Activated CD8-positive, alpha-beta memory T cell treated with anti-CD3 and anti-CD28 coated beads, Interleukin-2, amount 10 ng/mL, durations not matched to agents 7 days and 5 days (primary cell): Measurements from ENCODE around the gene ARHGEF1. TPM values are rescaled to one million over a fixed set of nuclear protein-coding genes. Genes with fewer than 3 reads are reported as not detected.

Experiments
- ATAC-seq: fragments of 150-1000 bp; cut with Tn5 transposase; one replicate; pipeline ENCODE4 v1.10.0; 2021; ENCODE audit warnings: moderate library complexity
- CTCF ChIA-PET: fragments of 350-600 bp; sonication (Branson Sonifier 250); formaldehyde crosslinking; loops from one replicate; lab custom pipeline; 2021; ENCODE audit warnings: antibody characterized with exemption; lab: Charles Lee
- DNase-seq: peaks from one replicate; pipeline ENCODE4 v3.0.0-alpha.2; 2020
- H3K27ac Mint-ChIP-seq: one replicate; pipeline ENCODE4 v1.8.0; 2021; ENCODE audit warnings: mild to moderate bottlenecking, mixed read lengths
- H3K27me3 Mint-ChIP-seq: one replicate; pipeline ENCODE4 v1.8.0; 2021; ENCODE audit warnings: mixed read lengths
- H3K36me3 Mint-ChIP-seq: one replicate; pipeline ENCODE4 v1.8.0; 2021; ENCODE audit warnings: mild to moderate bottlenecking, mixed read lengths
- H3K4me1 Mint-ChIP-seq: one replicate; pipeline ENCODE4 v1.8.0; 2021; ENCODE audit warnings: mixed read lengths
- H3K4me3 Mint-ChIP-seq: one replicate; pipeline ENCODE4 v1.8.0; 2021; ENCODE audit warnings: mild to moderate bottlenecking, moderate library complexity, mixed read lengths
- H3K9me3 Mint-ChIP-seq: one replicate; pipeline ENCODE4 v1.8.0; 2022; ENCODE audit warnings: low read depth, mixed read lengths
- total RNA-seq, 2 experiments: library from RNA; stranded (reverse); gene quantifications; one replicate each; pipeline ENCODE4 v1.2.3, GENCODE V29; 2021

The ARHGEF1 gene
- total RNA-seq, 2 experiments from 2014 or later, result 545 to 682 TPM

DNA sequence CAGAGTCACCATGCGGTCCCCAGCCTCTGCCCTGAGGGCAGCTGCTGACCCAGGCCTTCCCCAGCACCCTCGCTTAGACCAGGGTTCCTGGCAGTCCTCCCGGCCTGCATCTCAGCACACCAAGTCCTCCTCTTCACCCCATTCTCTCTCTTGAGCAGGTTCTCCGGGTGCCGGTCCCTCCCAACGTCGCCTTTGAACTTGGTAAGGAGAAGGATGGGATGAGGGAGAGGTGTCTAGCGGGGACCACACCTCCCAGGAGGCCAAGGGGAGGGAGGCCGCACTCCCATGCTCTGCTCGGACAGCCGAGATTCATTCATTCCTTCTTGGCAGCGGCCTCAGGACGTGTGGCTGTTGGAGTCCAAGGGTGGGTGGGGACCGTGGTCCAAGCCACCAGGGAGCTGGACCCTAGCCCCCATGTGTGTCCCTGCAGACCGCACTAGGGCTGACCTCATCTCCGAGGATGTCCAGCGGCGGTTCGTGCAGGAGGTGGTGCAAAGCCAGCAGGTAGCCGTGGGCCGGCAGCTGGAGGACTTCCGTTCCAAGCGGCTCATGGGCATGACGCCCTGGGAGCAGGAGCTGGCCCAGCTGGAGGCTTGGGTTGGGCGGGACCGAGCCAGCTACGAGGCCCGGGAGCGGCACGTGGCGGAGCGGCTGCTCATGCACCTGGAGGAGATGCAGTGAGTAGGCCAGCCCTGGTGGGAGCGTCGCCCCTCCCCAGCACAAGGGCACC lies 9.4 kb downstream of the ARHGEF1 start:
- Mint-ChIP-seq H3K4me1 (peaks cover 64% of the 10 kb centered on the region), H3K36me3 (peaks cover 51% of the 10 kb centered on the region), H3K27ac (no peak overlapping the region), H3K27me3 (no peaks in the 10 kb centered on the region), H3K9me3 (no peaks in the 10 kb centered on the region), H3K4me3 (no peak overlapping the region)
- no peak for ATAC-seq
- CTCF ChIA-PET, result interaction anchor here (1.1 to 12.1 kb wide), 4 partner anchors 10 to 52 kb away, joined by 4 to 260 read pairs (median 46); partner anchors contain the start of genes CD79A and ERFL
- no peak for DNase-seq

DNA sequence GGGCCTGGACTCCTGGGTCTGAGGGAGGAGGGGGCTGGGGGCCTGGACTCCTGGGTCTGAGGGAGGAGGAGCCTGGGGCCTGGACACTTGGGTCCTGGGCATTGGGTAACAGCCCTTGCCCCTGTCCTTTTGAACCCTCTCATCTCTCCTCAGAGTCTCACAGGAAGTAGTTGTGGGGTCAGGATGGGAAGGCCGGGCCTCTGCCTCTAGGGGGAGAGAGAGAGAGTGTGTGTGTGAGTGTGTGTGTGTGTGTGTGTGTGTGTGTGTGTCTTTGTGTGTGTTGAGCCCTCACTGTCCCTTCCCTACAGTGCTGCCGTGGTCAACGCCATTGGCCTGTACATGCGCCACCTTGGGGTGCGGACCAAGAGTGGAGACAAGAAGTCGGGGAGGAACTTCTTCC lies 10.9 kb downstream of the ARHGEF1 start:
- no peak for DNase-seq
- ATAC-seq, result peak; percentile 40
- Mint-ChIP-seq H3K36me3 (peaks cover 55% of the 10 kb centered on the region), H3K4me1 (peaks cover 57% of the 10 kb centered on the region), H3K4me3 (no peak overlapping the region), H3K27ac (peak overlapping the region; percentile 14), H3K27me3 (no peaks in the 10 kb centered on the region), H3K9me3 (no peaks in the 10 kb centered on the region)
- CTCF ChIA-PET, result interaction anchor here (1.0 kb wide), 1 partner anchor 34 kb away, joined by 3 read pairs; the partner anchor contains the start of gene RPS19

DNA sequence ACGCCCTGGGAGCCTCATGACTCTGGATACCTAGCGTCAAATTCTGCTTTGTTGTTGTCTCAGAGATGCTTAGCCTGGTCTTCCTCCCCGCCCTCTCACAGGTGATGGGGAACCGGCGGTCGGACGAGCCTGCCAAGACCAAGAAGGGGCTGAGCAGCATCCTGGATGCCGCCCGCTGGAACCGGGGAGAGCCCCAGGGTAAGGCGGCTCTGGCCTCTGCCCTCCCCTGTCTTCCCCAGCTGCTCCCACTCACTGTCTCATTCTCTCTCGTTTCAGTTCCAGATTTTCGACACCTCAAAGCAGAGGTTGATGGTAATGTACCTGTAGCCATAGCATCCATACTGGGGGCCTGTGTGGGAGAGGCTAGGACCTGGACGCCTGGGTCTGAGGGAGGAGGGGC lies 11.4 kb downstream of the ARHGEF1 start:
- no peak overlapping the region for H3K27ac Mint-ChIP-seq
- peaks cover 57% of the 10 kb centered on the region for H3K4me1 Mint-ChIP-seq
- H3K4me3 Mint-ChIP-seq, result no peak overlapping the region
- H3K27me3 Mint-ChIP-seq, result no peaks in the 10 kb centered on the region
- no peaks in the 10 kb centered on the region for H3K9me3 Mint-ChIP-seq
- CTCF ChIA-PET, result interaction anchor here (1.0 to 1.5 kb wide), 2 partner anchors 34 to 51 kb away, joined by 3 to 4 read pairs; partner anchors contain the start of gene RPS19
- H3K36me3 Mint-ChIP-seq, result peaks cover 54% of the 10 kb centered on the region
- DNase-seq (no peak), ATAC-seq (no peak)

DNA sequence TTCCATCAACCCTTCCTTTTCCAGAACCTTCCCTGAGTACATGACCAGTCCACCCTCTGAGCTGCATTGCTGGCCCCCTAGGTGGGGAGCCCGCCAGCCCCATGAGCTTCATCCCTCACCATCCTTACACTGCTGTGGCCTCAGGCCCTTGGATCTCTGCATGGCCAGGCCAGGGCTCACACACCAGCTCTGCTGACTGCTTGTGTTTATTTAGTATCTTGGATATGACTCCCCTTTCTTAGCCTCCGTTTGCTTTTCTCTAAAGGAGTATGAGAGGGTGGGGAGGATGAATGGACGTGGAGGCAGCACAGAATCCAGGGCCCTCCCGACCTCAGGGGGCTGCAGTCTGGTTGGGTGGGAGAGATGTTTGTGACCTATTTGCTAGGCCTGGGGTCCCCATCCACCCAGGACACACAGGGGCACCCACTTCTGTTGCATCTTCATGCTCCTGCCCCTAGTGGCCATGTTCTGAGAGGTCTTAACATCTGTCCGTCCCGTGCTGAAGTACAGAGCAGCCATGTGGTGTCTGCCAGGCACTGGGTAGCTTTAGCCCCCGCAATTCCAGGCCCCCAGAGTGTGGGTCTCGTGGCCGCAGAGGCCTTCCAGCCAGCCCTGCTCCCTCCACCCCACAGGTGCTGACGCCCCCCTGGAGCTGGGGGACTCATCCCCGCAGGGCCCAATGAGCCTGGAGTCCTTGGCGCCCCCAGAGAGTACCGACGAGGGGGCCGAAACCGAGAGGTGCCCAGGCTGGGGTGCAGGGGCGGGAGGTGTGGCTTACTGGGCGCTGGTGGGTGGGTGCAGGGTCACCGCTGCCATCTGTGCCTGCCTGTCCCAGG lies 13.0 kb downstream of the ARHGEF1 start:
- DNase-seq (no peak), ATAC-seq (peak; percentile 50)
- Mint-ChIP-seq H3K4me3 (no peak overlapping the region), H3K27ac (peak overlapping the region; percentile 51), H3K4me1 (peaks cover 44% of the 10 kb centered on the region), H3K27me3 (no peaks in the 10 kb centered on the region), H3K9me3 (no peaks in the 10 kb centered on the region), H3K36me3 (peaks cover 54% of the 10 kb centered on the region)
- CTCF ChIA-PET, result interaction anchor here (1.2 to 1.6 kb wide), 4 partner anchors 9 to 50 kb away, joined by 4 to 5 read pairs (median 4); no protein-coding TSS in a partner anchor

DNA sequence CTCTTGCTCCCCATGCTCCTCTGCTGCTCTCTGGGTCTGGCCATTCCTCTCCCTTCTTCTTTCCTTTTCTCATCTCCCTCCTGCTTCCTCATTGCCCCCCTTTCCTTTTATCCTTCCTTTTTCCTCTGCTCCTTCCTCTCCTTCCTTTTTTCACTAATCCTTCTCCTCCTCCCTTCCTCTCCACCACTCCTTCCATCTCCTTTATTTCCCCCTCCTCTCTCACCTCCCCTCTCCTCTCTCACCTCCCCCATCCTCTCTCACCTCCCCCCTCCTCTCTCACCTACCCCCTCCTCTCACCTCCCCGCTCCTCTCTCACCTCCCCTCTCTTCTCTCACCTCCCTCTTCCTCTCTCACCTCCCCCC lies 13.6 kb downstream of the ARHGEF1 start:
- no peak overlapping the region for H3K4me3 Mint-ChIP-seq
- no peak for DNase-seq
- no peaks in the 10 kb centered on the region for H3K9me3 Mint-ChIP-seq
- no peak for ATAC-seq
- peaks cover 52% of the 10 kb centered on the region for H3K36me3 Mint-ChIP-seq
- H3K27me3 Mint-ChIP-seq, result no peaks in the 10 kb centered on the region
- CTCF ChIA-PET, result interaction anchor here (1.2 to 1.6 kb wide), 3 partner anchors 9 to 40 kb away, joined by 4 to 5 read pairs (median 4); no protein-coding TSS in a partner anchor
- peak overlapping the region; percentile 28 for H3K27ac Mint-ChIP-seq
- H3K4me1 Mint-ChIP-seq, result peaks cover 39% of the 10 kb centered on the region

DNA sequence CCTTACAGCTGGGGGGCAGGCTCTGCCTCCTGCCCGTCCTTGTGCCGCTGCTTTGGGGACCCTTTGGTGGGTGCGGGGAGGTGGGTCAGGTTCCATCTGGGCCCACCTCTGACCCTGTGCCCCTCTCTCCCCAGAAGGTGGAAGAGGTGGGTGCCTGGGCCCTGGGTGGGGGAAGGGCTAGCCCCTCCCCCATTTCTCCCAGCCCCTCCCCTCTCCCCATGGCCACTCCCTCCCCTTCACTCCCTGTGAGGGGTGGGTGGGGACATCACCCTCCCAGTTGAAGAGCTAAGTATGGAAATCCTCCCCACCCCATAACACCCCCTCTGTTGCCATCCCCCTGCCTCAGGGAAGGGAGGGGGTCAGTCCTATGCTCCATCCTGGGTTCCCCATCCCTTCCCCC lies 14.2 kb downstream of the ARHGEF1 start:
- CTCF ChIA-PET, result no interaction called here
- Mint-ChIP-seq H3K4me3 (no peak overlapping the region), H3K4me1 (peaks cover 36% of the 10 kb centered on the region), H3K9me3 (no peaks in the 10 kb centered on the region), H3K36me3 (peaks cover 55% of the 10 kb centered on the region), H3K27ac (no peak overlapping the region), H3K27me3 (no peaks in the 10 kb centered on the region)
- DNase-seq (no peak), ATAC-seq (no peak)

DNA sequence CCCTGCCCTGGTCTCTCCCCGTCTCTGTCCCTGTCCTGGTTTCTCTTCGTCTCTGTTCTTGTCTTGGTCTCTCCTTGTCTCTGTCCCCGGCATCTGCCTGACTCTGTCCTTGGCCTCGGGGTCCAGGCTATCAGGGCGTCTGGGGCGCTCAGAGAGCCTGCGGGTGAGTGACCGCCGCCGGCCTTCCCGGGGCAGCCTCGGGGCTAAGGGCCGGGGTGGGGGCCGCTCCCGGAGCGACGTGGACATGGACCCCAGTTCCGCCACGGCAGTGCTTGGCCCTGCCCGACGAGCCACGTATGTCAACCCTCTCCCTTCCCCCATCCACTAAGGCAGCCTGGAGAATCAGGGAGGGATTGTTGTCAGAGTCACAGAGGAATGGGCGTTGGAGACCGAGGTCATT lies 14.8 kb downstream of the ARHGEF1 start:
- Mint-ChIP-seq H3K9me3 (no peaks in the 10 kb centered on the region), H3K36me3 (peaks cover 59% of the 10 kb centered on the region), H3K27ac (peak overlapping the region; percentile 17), H3K4me3 (no peak overlapping the region), H3K4me1 (peaks cover 30% of the 10 kb centered on the region), H3K27me3 (no peaks in the 10 kb centered on the region)
- CTCF ChIA-PET, result no interaction called here
- no peak for ATAC-seq
- no peak for DNase-seq

DNA sequence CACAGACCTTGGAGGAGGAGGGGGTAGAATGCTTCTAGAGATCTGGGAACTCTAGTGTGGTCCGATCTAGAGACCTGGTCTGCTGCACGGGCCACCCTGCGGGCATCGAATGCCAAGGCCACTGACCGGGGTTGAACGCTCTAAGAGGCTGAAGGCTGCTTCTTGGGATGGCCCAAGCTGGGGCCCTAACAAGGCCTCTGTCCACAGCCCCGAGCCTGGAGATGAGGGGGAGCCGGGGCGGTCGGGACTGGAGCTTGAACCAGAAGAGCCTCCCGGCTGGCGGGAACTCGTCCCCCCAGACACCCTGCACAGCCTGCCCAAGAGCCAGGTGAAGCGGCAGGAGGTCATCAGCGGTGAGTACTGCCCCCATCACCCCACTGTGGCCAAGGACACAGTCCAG lies 15.3 kb downstream of the ARHGEF1 start:
- no peak for ATAC-seq
- H3K4me3 Mint-ChIP-seq, result no peak overlapping the region
- H3K36me3 Mint-ChIP-seq, result peaks cover 60% of the 10 kb centered on the region
- no peaks in the 10 kb centered on the region for H3K27me3 Mint-ChIP-seq
- no peak overlapping the region for H3K27ac Mint-ChIP-seq
- no peak for DNase-seq
- H3K9me3 Mint-ChIP-seq, result no peaks in the 10 kb centered on the region
- peaks cover 27% of the 10 kb centered on the region for H3K4me1 Mint-ChIP-seq
- CTCF ChIA-PET, result no interaction called here

DNA sequence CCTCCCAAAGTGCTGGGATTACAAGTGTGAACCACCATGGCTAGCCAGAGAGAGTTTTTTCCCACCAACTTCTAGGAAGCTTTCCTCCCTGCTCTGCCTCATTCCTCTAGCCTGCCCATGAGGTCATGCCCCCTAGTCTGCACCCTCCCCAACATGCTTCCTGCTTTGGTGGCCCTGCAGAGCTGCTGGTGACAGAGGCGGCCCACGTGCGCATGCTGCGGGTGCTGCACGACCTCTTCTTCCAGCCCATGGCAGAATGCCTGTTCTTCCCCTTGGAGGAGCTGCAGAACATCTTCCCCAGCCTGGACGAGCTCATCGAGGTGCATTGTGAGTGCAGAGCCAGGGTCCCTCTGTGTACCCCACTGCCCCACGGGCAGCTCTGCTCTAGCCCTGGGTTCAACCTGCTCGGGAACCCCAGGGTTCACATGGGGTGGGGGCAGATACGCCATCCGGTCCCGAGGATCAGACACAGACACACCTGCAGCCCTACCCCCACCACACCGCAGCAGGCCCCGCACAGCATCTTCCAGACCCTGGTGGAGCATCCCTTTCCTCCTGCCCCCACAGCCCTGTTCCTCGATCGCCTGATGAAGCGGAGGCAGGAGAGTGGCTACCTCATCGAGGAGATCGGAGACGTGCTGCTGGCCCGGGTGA lies 18.9 kb downstream of the ARHGEF1 start:
- no peak overlapping the region for H3K4me3 Mint-ChIP-seq
- H3K27me3 Mint-ChIP-seq, result no peaks in the 10 kb centered on the region
- no peaks in the 10 kb centered on the region for H3K9me3 Mint-ChIP-seq
- DNase-seq (no peak), ATAC-seq (no peak)
- CTCF ChIA-PET, result interaction anchor here (0.7 to 2.6 kb wide), 6 partner anchors 10 to 50 kb away, joined by 3 to 8 read pairs (median 5); no protein-coding TSS in a partner anchor
- peaks cover 68% of the 10 kb centered on the region for H3K36me3 Mint-ChIP-seq
- peak overlapping the region; percentile 26 for H3K27ac Mint-ChIP-seq
- H3K4me1 Mint-ChIP-seq, result peaks cover 20% of the 10 kb centered on the region

DNA sequence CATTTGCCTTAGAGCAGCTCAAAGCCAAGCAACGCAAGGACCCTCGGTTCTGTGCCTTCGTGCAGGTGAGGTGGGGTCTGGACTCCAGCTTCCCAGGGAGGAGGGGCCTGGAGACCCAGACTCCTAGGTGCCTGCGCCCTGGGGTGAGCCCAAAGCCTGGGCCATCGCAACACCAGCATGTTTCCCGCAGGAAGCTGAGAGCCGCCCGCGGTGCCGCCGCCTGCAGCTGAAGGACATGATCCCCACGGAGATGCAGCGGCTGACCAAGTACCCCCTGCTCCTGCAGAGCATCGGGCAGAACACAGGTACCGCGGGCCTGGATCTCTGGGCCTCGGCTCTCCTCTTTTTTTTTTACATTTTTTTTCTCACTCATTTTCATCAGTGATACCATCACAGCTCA lies 19.6 kb downstream of the ARHGEF1 start:
- no peak overlapping the region for H3K27ac Mint-ChIP-seq
- H3K4me1 Mint-ChIP-seq, result peaks cover 20% of the 10 kb centered on the region
- H3K4me3 Mint-ChIP-seq, result no peak overlapping the region
- H3K9me3 Mint-ChIP-seq, result no peaks in the 10 kb centered on the region
- no peak for DNase-seq
- H3K27me3 Mint-ChIP-seq, result no peaks in the 10 kb centered on the region
- peaks cover 70% of the 10 kb centered on the region for H3K36me3 Mint-ChIP-seq
- CTCF ChIA-PET, result interaction anchor here (0.7 to 2.6 kb wide), 7 partner anchors 9 to 43 kb away, joined by 3 to 8 read pairs (median 4); no protein-coding TSS in a partner anchor
- ATAC-seq, result no peak

DNA sequence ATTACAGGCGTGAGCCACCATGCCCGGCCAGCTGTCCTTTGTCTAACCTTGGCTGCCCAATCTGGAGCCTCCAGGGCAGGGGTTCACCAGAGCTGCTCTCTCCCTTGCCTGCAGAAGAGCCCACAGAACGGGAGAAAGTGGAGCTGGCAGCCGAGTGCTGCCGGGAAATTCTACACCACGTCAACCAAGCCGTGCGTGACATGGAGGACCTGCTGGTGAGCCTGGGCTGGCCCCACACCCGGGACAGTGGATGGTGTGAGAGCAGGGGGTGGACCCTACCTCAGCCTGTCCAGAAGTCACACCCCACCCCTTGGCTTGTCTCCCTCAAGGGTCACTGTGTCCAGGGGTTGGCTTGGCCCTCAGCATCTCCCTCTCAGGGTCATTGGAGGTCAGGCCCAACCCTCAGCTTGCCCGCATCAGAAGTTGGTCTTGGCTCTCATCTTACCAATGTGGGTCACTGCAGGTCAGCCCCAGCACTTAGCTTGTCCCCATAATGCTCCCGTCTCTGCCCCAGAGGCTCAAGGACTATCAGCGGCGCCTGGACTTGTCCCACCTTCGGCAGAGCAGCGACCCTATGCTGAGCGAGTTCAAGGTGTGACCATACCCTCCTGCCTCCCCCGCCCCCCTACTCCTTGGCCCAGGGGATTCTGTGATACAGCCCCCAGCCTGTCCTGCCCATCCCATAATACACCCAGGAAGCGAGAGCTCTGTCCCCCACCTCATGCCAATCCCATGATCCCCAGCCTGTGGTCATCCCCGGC lies 20.4 kb downstream of the ARHGEF1 start:
- H3K4me1 Mint-ChIP-seq, result peaks cover 19% of the 10 kb centered on the region
- H3K9me3 Mint-ChIP-seq, result no peaks in the 10 kb centered on the region
- no peak for ATAC-seq
- H3K36me3 Mint-ChIP-seq, result peaks cover 64% of the 10 kb centered on the region
- no peak for DNase-seq
- CTCF ChIA-PET, result interaction anchor here (1.0 to 2.6 kb wide), 5 partner anchors 8 to 30 kb away, joined by 3 to 8 read pairs (median 5); no protein-coding TSS in a partner anchor
- H3K27me3 Mint-ChIP-seq, result no peaks in the 10 kb centered on the region
- H3K27ac Mint-ChIP-seq, result no peak overlapping the region
- H3K4me3 Mint-ChIP-seq, result no peak overlapping the region

DNA sequence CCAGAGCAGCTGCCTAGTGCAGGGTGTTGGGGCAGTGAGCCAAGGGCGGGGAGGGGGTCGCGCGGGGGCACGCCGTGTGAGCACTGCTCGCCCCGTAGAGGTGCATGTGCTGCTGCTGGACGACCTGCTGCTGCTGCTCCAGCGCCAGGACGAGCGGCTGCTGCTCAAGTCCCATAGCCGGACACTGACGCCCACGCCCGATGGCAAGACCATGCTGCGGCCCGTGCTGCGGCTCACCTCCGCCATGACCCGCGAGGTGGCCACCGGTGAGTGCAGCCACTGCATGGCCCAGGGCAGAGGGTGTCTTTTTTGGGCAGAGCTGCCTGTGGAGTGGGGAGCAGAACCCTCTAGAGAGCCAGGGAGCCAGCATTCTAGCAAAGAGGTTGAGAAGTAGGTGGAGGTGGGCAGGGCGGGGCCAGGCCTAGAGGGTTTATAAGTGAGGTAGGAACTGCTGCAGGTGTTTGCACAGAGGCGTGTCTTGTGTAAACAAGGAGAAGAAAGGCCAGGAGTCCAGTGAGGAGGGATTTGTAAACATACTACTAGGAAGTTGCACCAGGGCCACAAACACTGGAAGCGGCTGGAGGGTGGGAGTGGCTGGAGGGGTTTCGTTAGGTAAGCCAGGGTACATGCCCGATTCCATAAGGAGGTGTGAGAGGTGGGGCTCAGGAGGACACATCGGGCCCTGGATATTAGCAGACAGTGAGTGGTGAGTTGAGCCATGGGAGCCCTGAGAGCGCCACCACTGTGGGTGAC lies 21.3 kb downstream of the ARHGEF1 start:
- DNase-seq (no peak), ATAC-seq (no peak)
- Mint-ChIP-seq H3K9me3 (no peaks in the 10 kb centered on the region), H3K27me3 (no peaks in the 10 kb centered on the region), H3K4me1 (peaks cover 12% of the 10 kb centered on the region), H3K27ac (no peak overlapping the region), H3K36me3 (peaks cover 56% of the 10 kb centered on the region), H3K4me3 (no peak overlapping the region)
- CTCF ChIA-PET, result interaction anchor here (2.6 kb wide), 1 partner anchor 31 kb away, joined by 8 read pairs; no protein-coding TSS in a partner anchor
